ENCODE results near the gene PCDHGA6.

DNA sequence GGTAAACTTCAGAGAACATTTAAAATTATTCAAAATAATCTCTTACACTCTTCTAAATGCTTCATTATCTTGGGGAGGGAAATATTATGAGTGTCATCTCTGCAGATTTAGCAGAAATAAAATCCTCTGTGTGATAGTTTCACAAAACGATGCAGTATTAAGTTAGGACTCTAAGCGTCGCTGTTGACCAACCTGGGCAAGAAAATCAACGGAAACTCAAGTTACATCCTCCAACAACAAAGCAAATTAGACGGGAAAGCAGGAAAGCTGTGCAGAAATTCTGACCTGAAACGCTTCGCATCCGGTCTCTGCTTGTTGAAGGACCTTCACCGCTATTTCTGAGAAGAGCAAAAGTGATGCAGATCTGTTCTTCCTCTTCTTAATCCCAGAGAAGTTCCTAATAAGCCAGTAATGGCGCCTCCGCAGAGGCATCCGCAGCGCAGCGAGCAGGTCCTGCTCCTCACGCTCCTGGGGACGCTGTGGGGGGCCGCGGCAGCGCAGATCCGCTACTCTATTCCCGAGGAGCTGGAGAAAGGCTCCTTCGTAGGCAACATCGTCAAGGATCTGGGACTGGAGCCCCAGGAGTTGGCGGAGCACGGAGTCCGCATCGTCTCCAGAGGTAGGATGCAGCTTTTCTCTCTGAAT is at the start of gene PCDHGA6:
- TF ChIP-seq, protein P1, sequence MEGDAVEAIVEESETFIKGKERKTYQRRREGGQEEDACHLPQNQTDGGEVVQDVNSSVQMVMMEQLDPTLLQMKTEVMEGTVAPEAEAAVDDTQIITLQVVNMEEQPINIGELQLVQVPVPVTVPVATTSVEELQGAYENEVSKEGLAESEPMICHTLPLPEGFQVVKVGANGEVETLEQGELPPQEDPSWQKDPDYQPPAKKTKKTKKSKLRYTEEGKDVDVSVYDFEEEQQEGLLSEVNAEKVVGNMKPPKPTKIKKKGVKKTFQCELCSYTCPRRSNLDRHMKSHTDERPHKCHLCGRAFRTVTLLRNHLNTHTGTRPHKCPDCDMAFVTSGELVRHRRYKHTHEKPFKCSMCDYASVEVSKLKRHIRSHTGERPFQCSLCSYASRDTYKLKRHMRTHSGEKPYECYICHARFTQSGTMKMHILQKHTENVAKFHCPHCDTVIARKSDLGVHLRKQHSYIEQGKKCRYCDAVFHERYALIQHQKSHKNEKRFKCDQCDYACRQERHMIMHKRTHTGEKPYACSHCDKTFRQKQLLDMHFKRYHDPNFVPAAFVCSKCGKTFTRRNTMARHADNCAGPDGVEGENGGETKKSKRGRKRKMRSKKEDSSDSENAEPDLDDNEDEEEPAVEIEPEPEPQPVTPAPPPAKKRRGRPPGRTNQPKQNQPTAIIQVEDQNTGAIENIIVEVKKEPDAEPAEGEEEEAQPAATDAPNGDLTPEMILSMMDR (IDR thresholded peaks at IDR 0.05) = no peak
- no peak for TF ChIP-seq POLR2A (IDR thresholded peaks at IDR 0.05)
- no peak for TF ChIP-seq POLR2AphosphoS5 (IDR thresholded peaks at IDR 0.05)
